ENCODE data around the gene SGCA.

The SGCA gene

GRCh38 chr17:50182783-50183420, 17.1 kb downstream of the SGCA start:
- DNase-seq (ENCODE audit: low read depth), result no peak

GRCh38 chr17:50183421-50183994, 17.7 kb downstream of the SGCA start:
- DNase-seq (ENCODE audit: low read depth), result no peak

- no peak for DNase-seq (ENCODE audit: low read depth)
Measured at GRCh38 chr17:50184064-50184463, 18.3 kb downstream of the SGCA start.

GRCh38 chr17:50184611-50185398, 19.0 kb downstream of the SGCA start:
- no peak for DNase-seq (ENCODE audit: low read depth)

- no peak for DNase-seq (ENCODE audit: low read depth)
Measured at GRCh38 chr17:50185631-50186471, 20.0 kb downstream of the SGCA start.

GRCh38 chr17:50186661-50187393, 21.0 kb downstream of the SGCA start:
- DNase-seq (ENCODE audit: low read depth), result no peak

GRCh38 chr17:50187394-50187725, 21.6 kb downstream of the SGCA start:
- no peak for DNase-seq (ENCODE audit: low read depth)

GRCh38 chr17:50187751-50188530, 22.1 kb downstream of the SGCA start:
- no peak for DNase-seq (ENCODE audit: low read depth)

GRCh38 chr17:50188531-50188920, 22.7 kb downstream of the SGCA start:
- no peak for DNase-seq (ENCODE audit: low read depth)

- no peak for DNase-seq (ENCODE audit: low read depth)
Measured at GRCh38 chr17:50188921-50189549, 23.2 kb downstream of the SGCA start.

GRCh38 chr17:50189550-50190292, 23.9 kb downstream of the SGCA start:
- no peak for DNase-seq (ENCODE audit: low read depth)

- DNase-seq (ENCODE audit: low read depth), result no peak
Measured at GRCh38 chr17:50190293-50190602, 24.4 kb downstream of the SGCA start.

- no peak for DNase-seq (ENCODE audit: low read depth)
Measured at GRCh38 chr17:50190603-50191358, 25.0 kb downstream of the SGCA start.

- DNase-seq (ENCODE audit: low read depth), result no peak
Measured at GRCh38 chr17:50191359-50192143, 25.7 kb downstream of the SGCA start.

- DNase-seq (ENCODE audit: low read depth), result no peak
Measured at GRCh38 chr17:50192144-50192617, 26.4 kb downstream of the SGCA start.

- DNase-seq (ENCODE audit: low read depth), result no peak
Measured at GRCh38 chr17:50192618-50193291, 26.9 kb downstream of the SGCA start.

GRCh38 chr17:50194140-50194933, 28.5 kb downstream of the SGCA start:
- no peak for DNase-seq (ENCODE audit: low read depth)

Measured in activated T-helper 9 cell treated with anti-CD3 and anti-CD28 coated beads, Interleukin-2, amount 50 U/mL, for 16 hours (primary cell).